Measurements from ENCODE around the gene UBE2QL1.

The UBE2QL1 gene

GRCh38 chr5:6491196-6491918 lies 42.7 kb downstream of the UBE2QL1 start:
- Histone ChIP-seq H3K4me3 (ENCODE audit: low read depth, low read length, poor library complexity, severe bottlenecking) (no peak overlapping the region), H3K4me1 (ENCODE audit: insufficient read depth, low read length, severe bottlenecking) (no peaks in the 10 kb centered on the region), H3K27me3 (ENCODE audit: insufficient read depth, low read length) (0 out of 2 replicates have a peak, but pooled peaks cover 4% of the 10 kb centered on the region), H3F3A (ENCODE audit: insufficient read depth, low read length) (no peaks in the 10 kb centered on the region), H3K9me2 (ENCODE audit: low read depth, low read length) (no peaks in the 10 kb centered on the region), H3K79me2 (ENCODE audit: insufficient read depth, low read length) (no peaks in the 10 kb centered on the region), H2AFZ (ENCODE audit: low read length) (no peak overlapping the region), H4K20me1 (ENCODE audit: insufficient read depth, low read length) (no peaks in the 10 kb centered on the region), H3K27ac (ENCODE audit: low read depth, low read length, poor library complexity, severe bottlenecking) (no peak overlapping the region), H3K4me2 (ENCODE audit: low read length) (no peak overlapping the region), H3K9me3 (ENCODE audit: low read length) (no peaks in the 10 kb centered on the region), H3K36me3 (ENCODE audit: insufficient read depth, low read length) (no peaks in the 10 kb centered on the region), H3K9ac (ENCODE audit: low read length) (no peak overlapping the region)
- TF ChIP-seq CTCF (IDR thresholded peaks at IDR 0.05; ENCODE audit: low read length) (no peak), EZH2 (IDR thresholded peaks at IDR 0.05; ENCODE audit: borderline replicate concordance, low read length) (no peak)

GRCh38 chr5:6491919-6492290 lies 43.2 kb downstream of the UBE2QL1 start:
- Histone ChIP-seq H3K4me3 (ENCODE audit: low read depth, low read length, poor library complexity, severe bottlenecking) (no peak overlapping the region), H3K36me3 (ENCODE audit: insufficient read depth, low read length) (no peaks in the 10 kb centered on the region), H3K4me1 (ENCODE audit: insufficient read depth, low read length, severe bottlenecking) (no peaks in the 10 kb centered on the region), H2AFZ (ENCODE audit: low read length) (no peak overlapping the region), H4K20me1 (ENCODE audit: insufficient read depth, low read length) (no peaks in the 10 kb centered on the region), H3K79me2 (ENCODE audit: insufficient read depth, low read length) (no peaks in the 10 kb centered on the region), H3F3A (ENCODE audit: insufficient read depth, low read length) (no peaks in the 10 kb centered on the region), H3K9me2 (ENCODE audit: low read depth, low read length) (no peaks in the 10 kb centered on the region), H3K4me2 (ENCODE audit: low read length) (no peak overlapping the region), H3K9ac (ENCODE audit: low read length) (no peak overlapping the region), H3K27ac (ENCODE audit: low read depth, low read length, poor library complexity, severe bottlenecking) (no peak overlapping the region), H3K9me3 (ENCODE audit: low read length) (no peaks in the 10 kb centered on the region), H3K27me3 (ENCODE audit: insufficient read depth, low read length) (0 out of 2 replicates have a peak, but pooled peaks cover 4% of the 10 kb centered on the region)
- TF ChIP-seq EZH2 (IDR thresholded peaks at IDR 0.05; ENCODE audit: borderline replicate concordance, low read length) (no peak), CTCF (IDR thresholded peaks at IDR 0.05; ENCODE audit: low read length) (no peak)

- Histone ChIP-seq H3F3A (ENCODE audit: insufficient read depth, low read length) (no peaks in the 10 kb centered on the region), H4K20me1 (ENCODE audit: insufficient read depth, low read length) (no peaks in the 10 kb centered on the region), H3K4me1 (ENCODE audit: insufficient read depth, low read length, severe bottlenecking) (no peaks in the 10 kb centered on the region), H3K36me3 (ENCODE audit: insufficient read depth, low read length) (no peaks in the 10 kb centered on the region), H3K27me3 (ENCODE audit: insufficient read depth, low read length) (0 out of 2 replicates have a peak, but pooled peaks cover 4% of the 10 kb centered on the region), H3K4me3 (ENCODE audit: low read depth, low read length, poor library complexity, severe bottlenecking) (no peak overlapping the region), H3K27ac (ENCODE audit: low read depth, low read length, poor library complexity, severe bottlenecking) (no peak overlapping the region), H3K9me2 (ENCODE audit: low read depth, low read length) (no peaks in the 10 kb centered on the region), H3K4me2 (ENCODE audit: low read length) (no peak overlapping the region), H3K79me2 (ENCODE audit: insufficient read depth, low read length) (no peaks in the 10 kb centered on the region), H3K9ac (ENCODE audit: low read length) (no peak overlapping the region), H2AFZ (ENCODE audit: low read length) (no peak overlapping the region), H3K9me3 (ENCODE audit: low read length) (no peaks in the 10 kb centered on the region)
- TF ChIP-seq EZH2 (IDR thresholded peaks at IDR 0.05; ENCODE audit: borderline replicate concordance, low read length): no peak
- TF ChIP-seq CTCF (IDR thresholded peaks at IDR 0.05; ENCODE audit: low read length): no peak
Measured at GRCh38 chr5:6492934-6493333, 44.3 kb downstream of the UBE2QL1 start.

Data from OCI-LY1 (cell line).